Measurements from ENCODE around the gene CDC5L. TPM values are rescaled to one million over a fixed set of nuclear protein-coding genes. Genes with fewer than 3 reads are reported as not detected.

CDC5L gene
- total RNA-seq, 1 donor from 2014 or later: 16.5 TPM

DNA sequence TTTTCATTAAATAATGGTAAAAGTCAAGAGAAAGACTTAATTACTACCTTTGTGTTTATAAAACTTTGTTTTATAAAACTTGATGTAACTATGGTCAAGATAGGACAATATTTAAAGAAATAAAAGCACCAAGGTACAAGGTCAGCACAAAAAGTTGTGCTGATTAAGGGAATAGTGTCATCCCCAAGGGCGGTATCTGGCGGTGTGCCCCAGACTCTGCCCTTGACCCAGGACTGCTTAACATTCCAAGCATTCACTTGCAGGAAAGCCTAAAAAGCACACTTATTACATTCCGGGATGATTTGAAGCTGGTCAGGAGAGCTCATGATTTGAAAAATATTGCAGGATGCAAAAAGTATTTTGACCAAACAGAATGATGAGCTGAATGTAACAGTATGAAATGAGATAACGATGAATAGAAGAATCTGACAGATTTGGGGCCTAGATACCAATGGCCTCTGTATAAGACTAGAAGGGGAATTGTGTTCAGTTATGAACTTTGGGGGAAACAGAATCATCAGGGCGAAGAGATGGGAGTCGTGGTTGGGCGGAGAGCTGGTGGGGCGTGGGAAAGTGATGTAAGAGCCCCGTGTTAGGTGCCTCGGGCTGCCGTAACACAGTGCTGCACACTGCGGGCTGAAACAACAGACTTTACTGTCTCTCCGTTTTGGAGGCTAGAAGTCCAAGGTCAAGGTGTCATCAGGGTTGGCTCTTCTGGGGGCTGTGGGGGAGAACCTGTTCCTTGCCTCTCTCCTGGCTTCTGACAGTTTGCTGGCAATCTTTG lies 77.2 kb downstream of the CDC5L start:
- intact Hi-C loops (cut with DNase I): no loop called here

DNA sequence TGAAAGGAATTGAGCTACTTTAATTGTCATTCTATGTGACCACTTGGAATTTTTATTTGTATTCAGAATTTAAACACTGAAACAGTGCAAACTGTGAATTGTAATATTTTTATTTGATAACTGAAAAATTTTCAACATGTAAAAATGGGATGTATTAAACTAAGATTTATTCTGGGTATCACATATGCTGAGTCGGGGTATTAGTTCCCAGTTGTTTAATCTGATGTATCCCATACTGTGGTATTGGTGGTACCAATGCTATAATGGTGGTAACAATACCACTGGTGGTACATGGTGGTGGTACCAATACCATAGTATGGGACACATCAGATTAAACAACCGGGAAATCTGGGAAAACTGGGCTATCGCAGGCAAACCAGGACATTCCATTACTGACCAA lies 79.4 kb downstream of the CDC5L start:
- ATAC-seq (ENCODE audit: poor library complexity) (no peak), DNase-seq (no peak)
- intact Hi-C loops (cut with DNase I): no loop called here

More for the DNA sequence above, 77.2 kb downstream of the CDC5L start:
- DNase-seq (peak; percentile 68), ATAC-seq (ENCODE audit: poor library complexity) (peak; percentile 77)

DNA sequence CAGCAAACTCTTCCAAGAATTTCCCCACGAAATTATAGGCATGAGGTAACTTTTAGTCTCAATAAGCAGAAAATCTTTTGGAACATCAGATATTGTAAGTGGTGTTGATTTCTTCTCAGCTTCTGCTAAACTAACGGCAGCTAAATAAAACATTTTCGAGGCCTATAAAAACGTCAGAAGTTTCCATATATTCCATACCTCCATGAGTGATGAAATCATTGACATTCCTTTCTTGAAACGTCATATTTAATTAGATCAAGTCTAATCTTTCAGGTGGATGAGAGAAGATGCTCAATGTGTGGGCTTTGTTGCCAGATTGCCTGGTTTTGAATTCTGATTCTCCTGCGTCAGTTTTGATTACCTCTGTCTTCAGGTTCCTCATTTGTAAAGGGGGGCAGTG lies 81.3 kb downstream of the CDC5L start:
- ATAC-seq (ENCODE audit: poor library complexity) (no peak), DNase-seq (no peak)
- intact Hi-C loops (cut with DNase I): no loop called here

DNA sequence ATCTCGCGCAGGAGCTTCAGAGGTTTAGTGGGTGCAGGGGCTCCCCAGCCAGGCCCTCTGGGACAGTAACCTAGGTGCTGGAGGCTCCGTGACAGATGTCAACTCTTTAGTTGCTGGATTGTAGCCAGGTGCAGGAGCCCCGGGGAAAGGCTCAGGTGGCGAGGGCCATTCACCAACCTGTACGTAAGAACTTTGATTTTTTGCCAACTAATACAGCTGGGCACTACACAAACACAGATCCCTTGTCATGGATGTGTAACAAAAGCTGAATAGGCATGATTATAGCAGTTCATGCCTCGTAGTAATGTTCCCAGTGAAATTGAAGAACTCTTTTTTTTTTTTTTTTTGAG lies 82.6 kb downstream of the CDC5L start:
- DNase-seq (no peak), ATAC-seq (ENCODE audit: poor library complexity) (no peak)
- intact Hi-C loops (cut with DNase I): loop anchor here (10.0 kb wide), 1 partner anchor 1445 kb away; no protein-coding TSS in a partner anchor

DNA sequence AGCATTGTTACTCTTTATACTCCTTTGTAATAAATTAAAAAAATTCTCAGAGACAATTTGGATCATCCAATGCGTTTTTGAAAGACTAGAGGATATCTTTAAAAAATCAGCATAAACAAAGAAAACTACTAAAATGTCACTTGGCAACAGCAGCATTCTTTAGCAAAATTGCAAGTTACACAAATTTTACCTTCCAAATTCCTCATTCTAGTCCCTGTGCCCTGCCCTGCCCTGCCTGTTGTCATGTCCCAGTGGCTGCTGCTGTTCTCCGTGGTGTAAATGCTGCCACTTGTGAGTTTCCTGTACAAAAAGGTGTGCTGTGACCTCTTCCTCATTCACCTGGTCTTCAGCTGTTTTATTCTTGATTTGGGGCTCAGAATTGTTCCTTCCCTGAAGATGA lies 83.2 kb downstream of the CDC5L start:
- intact Hi-C loops (cut with DNase I): loop anchor here (10.0 kb wide), 1 partner anchor 1444 kb away; no protein-coding TSS in a partner anchor
- DNase-seq (no peak), ATAC-seq (ENCODE audit: poor library complexity) (no peak)

DNA sequence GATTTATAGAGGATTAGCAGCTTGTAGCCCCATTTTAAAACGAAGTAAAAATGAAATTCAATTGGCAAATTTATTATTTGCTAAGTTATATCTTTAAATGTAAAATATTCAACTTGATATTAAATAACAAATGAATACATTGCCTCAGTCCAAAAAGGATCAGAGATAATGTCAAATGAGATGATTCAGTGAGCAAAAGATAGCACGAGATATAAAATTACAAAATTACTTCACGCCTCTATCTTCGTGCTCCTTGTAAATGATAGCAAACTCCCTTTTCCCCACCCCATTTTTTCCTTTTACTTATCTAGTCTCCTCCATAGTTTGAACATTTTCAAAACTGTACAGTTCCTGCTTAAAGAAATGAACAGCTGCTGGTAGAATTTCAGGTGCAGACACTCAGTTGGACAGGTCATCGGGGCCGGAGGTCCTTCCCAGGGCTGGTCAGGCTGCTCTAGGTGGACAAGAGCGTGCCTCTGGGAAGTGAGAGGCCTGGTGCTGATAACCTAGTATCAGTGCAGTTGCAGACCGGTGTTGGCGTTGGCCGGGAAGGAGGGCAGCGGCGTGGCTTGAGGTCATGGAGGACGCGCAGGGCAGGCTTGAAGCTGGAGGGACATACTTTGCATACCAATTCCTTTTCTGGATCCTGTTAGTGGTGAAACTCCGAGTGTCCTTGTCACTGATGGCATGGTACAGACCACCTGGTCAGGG lies 83.9 kb downstream of the CDC5L start:
- ATAC-seq (ENCODE audit: poor library complexity) (peak; percentile 66), DNase-seq (peak; percentile 58)
- intact Hi-C loops (cut with DNase I): loop anchor here (10.0 kb wide), 1 partner anchor 1443 kb away; no protein-coding TSS in a partner anchor

DNA sequence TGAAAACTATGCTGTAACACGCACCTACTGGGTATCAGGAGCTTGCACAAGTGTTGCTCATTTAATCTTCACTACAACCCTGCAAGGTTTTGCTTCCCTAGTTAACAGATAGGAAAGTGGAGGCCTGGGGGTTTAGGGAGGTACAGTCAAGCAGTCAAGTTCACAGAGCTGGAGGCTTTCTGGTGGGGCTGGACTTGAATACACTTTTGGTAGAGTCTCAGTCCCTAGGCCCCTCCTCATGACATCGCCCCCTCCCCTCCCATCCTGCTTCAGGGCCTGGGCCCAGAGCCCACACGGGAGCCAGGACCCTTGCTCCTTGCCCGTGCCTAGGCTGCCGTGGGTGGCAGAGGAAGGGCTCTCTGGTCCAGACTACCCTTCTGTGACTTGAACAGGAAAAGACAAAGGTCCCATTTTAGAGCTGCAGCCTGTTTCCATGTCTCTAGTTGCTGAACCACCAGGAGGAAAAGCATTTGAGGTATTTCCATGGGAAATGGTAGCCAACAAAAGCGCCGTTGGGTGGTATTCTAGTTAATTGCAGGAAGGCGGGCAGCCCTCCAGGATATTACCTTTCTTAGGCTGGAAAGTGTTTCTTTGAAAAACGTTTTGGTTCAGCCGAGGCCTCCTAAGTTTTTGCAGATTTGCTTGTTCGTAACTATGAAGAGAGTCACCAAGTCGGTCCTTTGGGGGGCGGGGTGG lies 84.9 kb downstream of the CDC5L start:
- intact Hi-C loops (cut with DNase I): loop anchor here (10.0 kb wide), 1 partner anchor 1442 kb away; no protein-coding TSS in a partner anchor
- no peak for DNase-seq

DNA sequence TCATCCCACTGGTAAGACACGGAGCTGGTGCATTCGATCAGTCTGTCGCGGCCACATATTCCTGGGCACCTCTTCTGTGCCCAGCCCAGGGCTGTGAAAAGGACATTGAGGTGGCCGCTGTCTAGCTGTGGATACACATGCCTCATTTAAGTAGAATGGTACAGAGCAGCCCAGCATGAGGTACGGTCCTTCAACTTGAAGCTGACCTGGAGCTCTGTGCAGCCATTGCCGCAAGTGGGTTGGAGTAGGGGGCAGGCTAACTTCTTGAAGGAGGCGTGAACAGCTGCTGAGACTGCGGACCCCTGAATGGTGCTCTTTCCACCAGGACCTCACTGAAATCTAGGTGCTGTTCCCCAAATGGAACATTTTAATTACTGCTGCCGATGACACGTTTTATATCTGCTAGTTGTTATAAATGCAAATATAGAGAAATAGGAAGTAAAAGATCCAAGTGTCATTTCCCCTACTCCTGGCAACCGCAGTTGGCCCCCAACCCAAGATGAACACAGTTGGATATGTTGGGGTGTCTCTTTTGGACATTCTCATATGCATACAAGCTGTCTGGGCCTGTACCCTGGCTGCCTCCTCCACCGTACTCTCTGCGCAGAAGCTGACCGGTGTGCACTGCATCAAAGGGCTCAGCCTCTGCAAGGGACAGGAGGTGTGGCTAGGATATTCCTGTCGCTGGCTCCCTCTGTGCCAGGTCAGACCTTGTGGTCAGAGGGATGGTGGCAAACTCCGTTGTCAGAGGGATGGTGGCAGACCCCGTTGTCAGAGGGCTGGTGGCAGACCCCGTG lies 86.1 kb downstream of the CDC5L start:
- ATAC-seq (ENCODE audit: poor library complexity) (no peak), DNase-seq (no peak)
- intact Hi-C loops (cut with DNase I): loop anchor here (10.0 kb wide), 1 partner anchor 1441 kb away; no protein-coding TSS in a partner anchor

More for the DNA sequence above, 84.9 kb downstream of the CDC5L start:
- no peak for ATAC-seq (ENCODE audit: poor library complexity)

DNA sequence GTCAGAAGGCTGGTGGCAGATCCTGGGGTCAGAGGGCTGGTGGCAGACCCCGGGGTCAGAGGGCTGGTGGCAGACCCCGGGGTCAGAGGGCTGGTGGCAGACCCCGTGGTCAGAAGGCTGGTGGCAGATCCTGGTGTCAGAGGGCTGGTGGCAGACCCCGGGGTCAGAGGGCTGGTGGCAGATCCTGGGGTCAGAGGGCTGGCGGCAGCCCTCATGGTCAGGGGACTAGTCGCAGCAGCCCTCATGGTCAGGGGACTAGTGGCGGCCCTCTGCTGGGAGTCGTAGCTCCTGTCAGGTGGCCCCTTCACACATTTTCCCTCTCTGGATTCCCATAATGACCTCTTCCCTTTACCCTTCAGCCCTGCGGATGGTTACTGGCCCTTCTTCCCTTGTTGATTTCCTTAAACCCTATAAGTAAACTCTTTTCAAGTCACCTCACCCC lies 86.7 kb downstream of the CDC5L start:
- intact Hi-C loops (cut with DNase I): loop anchor here (10.0 kb wide), 1 partner anchor 1441 kb away; no protein-coding TSS in a partner anchor
- DNase-seq: no peak
- no peak for ATAC-seq (ENCODE audit: poor library complexity)

DNA sequence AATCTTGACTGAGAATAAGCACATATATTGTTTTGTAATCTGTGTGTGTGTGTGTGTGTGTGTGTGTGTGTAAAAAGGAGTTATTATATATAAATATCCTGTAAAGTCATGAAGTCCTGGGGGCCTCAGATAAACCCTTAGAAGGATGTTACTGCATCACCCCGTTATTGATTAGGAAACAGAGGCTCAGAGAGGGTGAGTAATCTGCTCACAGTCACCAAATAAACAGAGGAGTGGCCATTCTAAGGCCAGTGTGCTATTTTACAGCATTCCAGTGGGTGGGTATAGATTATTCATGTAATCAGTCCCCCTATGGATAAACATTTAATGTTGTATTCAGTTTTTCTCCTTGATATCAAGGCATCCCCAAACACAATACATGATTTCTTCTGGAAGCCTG lies 87.1 kb downstream of the CDC5L start:
- intact Hi-C loops (cut with DNase I): loop anchor here (10.0 kb wide), 1 partner anchor 1440 kb away; no protein-coding TSS in a partner anchor
- ATAC-seq (ENCODE audit: poor library complexity): no peak
- DNase-seq: no peak

DNA sequence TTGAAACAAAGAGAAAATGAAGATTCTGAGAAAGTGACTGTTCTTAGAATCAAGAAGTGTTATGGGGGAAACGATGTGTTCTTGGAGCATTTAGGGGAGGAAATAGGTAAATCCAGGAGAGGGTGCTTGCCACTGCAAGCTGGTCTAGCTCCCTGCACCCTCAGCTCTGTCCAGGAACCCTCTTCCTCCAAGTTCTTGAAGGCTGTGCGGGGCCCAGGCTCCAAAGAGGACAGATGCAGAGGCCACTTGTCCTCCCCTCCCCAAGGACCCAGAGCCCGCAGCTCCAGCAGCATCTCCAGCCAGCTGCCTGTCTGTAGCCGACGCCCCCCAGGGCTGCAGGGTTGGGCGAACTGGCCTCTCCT lies 87.9 kb downstream of the CDC5L start:
- DNase-seq (no peak), ATAC-seq (ENCODE audit: poor library complexity) (peak; percentile 5)
- intact Hi-C loops (cut with DNase I): loop anchor here (10.0 kb wide), 1 partner anchor 1439 kb away; no protein-coding TSS in a partner anchor

DNA sequence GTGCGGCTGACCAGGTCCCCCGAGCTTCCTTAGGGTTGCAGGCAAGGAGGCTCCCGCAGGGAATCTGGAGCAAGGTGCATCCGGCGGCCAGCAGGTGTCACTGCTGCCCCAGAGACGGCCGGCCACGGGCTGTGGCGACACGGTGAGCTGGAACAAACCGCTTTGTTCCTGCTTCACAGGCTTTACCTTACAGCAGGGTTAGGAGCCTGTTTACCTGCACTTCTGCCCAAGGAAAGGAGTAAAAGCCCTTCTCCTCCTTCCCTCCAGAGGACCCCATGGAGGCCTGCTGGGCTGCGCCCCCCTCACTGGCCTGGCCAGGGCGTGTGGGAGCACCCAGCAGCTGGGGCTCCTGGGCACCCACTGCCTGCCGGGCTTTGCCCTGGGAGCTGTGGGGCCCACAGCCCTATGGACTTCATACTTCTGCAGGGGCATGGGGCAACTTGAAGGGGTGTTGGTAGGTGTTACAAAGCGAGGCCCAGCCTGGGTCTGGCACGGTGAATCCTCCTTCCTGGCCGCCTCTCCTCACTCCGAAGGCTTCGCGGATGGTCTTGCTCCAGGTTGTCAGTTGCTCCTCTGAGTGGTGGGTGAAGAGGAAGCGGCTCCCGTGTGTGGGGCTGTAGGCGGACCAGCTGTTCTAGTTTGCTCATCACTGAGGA lies 88.4 kb downstream of the CDC5L start:
- DNase-seq: peak; percentile 82
- intact Hi-C loops (cut with DNase I): loop anchor here (10.0 kb wide), 1 partner anchor 1439 kb away; no protein-coding TSS in a partner anchor
- ATAC-seq (ENCODE audit: poor library complexity): peak; percentile 89

DNA sequence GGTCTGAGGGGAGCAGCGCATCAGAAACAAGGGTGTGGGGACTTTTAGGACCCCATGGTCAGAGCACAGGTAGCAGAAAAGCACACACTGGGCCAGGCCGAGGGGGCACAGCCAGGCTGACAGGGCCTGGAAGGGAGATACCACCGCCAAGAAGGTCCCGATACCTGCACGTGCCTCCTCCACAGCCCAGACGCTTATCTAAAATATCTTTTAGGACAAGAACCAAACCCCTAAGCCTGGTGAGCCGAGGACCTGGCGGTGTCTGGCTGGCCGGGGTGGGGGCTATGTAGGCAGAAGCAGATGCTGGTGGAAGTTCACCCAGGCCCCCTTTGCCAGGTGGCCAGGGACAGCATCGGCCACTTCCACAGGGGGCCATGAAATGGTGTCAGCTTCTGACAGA lies 89.3 kb downstream of the CDC5L start:
- intact Hi-C loops (cut with DNase I): loop anchor here (10.0 kb wide), 1 partner anchor 1438 kb away; no protein-coding TSS in a partner anchor
- ATAC-seq (ENCODE audit: poor library complexity) (no peak), DNase-seq (no peak)

DNA sequence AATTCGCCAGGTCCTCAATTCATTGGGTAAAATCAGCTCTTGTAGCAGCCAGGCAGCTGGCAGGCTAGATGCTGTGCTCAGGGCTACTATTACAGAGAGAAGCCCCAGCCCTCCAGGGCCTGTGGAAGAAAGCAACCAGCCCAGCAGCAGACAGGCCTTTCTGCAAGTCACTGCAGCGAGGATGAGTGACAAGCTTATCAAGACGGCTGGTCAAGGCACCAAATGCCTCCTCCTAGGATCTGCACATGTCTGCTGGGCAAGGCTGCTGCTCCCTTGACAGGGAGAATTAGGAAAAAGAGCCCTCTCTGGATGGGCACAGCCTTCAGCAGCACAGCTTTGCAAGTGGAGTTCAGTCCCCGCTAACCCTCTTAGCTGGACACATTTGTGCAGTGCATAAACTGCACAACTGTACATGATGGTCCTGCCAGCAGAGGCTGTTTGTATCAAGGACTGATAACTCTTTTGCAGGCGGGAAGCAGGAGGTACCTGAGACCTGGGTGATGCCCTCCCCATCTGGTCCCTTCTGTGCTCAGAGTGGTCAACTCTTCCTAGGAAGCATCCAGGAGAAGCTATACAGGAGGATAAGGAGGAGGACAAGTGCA lies 89.9 kb downstream of the CDC5L start:
- no peak for ATAC-seq (ENCODE audit: poor library complexity)
- no peak for DNase-seq
- intact Hi-C loops (cut with DNase I): loop anchor here (10.0 kb wide), 1 partner anchor 1437 kb away; no protein-coding TSS in a partner anchor

DNA sequence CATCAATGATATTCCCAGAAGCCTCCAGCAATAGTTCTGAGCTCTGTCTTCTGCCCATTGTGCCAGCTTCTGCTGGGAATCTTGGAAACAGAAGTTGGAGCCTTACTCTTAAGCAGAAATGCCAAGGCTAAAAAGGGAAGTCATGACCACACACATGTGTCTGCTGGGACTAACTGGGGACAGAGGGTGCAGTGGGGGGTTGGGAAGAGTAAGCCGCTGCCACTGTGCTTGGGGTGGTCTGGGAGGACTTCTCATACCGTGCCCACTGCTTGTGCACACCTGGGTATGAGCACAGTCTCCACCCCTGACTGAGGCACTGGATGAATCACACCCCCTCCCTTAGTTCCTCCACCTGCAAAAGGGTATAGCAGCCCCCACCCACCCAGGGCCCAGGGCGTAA lies 90.7 kb downstream of the CDC5L start:
- DNase-seq (no peak), ATAC-seq (ENCODE audit: poor library complexity) (peak; percentile 13)
- intact Hi-C loops (cut with DNase I): loop anchor here (10.0 kb wide), 1 partner anchor 1437 kb away; no protein-coding TSS in a partner anchor

DNA sequence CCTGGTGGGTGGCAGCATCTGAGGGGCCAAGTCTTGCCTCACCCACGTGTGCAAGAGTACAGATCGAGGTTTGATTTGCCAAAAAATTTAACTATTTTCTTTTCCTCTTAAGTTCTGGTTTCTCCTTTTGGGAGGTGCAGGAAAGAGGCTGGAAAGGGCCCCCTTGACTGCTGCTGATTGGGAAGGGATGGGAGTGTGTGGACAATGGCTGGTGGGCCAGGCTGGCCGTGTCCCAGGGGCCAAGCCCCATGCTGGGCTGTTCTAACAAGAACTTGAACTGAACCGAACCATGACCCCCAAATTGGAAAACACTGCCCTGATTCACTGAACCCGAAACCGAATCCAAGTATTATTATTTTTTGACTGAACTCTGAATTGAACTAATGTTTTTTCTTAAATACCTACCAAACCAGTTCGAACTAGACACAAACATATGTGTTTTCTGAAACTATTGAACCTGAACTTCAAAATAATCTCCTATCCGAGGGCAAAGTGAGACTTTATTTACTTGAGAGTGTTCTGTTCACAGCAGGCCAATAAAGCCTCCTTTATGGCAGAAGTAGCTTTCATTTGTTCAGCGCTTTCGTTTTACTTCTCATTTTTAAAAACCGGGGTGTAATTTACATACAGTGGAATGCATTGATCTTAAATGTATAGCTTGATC lies 91.2 kb downstream of the CDC5L start:
- ATAC-seq (ENCODE audit: poor library complexity) (no peak), DNase-seq (no peak)
- intact Hi-C loops (cut with DNase I): loop anchor here (10.0 kb wide), 1 partner anchor 1436 kb away; no protein-coding TSS in a partner anchor

All from Right ventricle myocardium superior (tissue), 1 donor.